Large intestine (tissue), 3 donors: Measurements from ENCODE around the gene DLG1. TPM values are rescaled to one million over a fixed set of nuclear protein-coding genes. Genes with fewer than 3 reads are reported as not detected.

Source experiments
- DNase-seq, 2 donors: peaks; one replicate each; pipeline versions ENCODE4 v3.0.0 to v3.0.0-alpha.2; 2013
- H3K27ac ChIP-seq: one replicate; pipeline ENCODE4 v1.5.1; 2013; ENCODE audit warnings: low read length
- H3K27me3 ChIP-seq: 2 replicates; pipeline ENCODE4 v1.6.1; 2013; ENCODE audit warnings: low read length; ENCODE audit not compliant: control insufficient read depth, insufficient read depth
- H3K36me3 ChIP-seq: 2 replicates; pipeline ENCODE4 v1.6.1; 2013; ENCODE audit warnings: low read length; ENCODE audit not compliant: control insufficient read depth, insufficient read depth
- H3K4me1 ChIP-seq: one replicate; pipeline ENCODE4 v1.6.1; 2013; ENCODE audit warnings: low read length; ENCODE audit not compliant: control insufficient read depth, insufficient read depth
- H3K4me3 ChIP-seq: one replicate; pipeline ENCODE4 v1.5.1; 2013; ENCODE audit warnings: low read length
- H3K9me3 ChIP-seq: one replicate; pipeline ENCODE4 v1.6.1; 2013; ENCODE audit warnings: mild to moderate bottlenecking, low read depth, low read length, moderate library complexity; ENCODE audit not compliant: control insufficient read depth
- WGBS: methylation state at CpG from one replicate; pipeline ENCODE4 v1.1.5; 2013; ENCODE audit warnings: low lambda C conversion rate; ENCODE audit not compliant: insufficient coverage; 5-methylcytosine and 5-hydroxymethylcytosine counted together
- polyA plus RNA-seq: library from polyadenylated mRNA; unstranded; fragments of 120-200 nt; gene quantifications from one replicate; pipeline ENCODE4 v1.2.1, GENCODE V29; 2013

The DLG1 gene
- polyA plus RNA-seq, 1 donor: 74.5 TPM

- peak overlapping the region; percentile 83 for H3K27ac ChIP-seq
- WGBS: no CpG with 5 or more reads among the region's 67 CpGs
- H3K36me3 ChIP-seq: peaks cover 34% of the 10 kb centered on the region
- peaks cover 35% of the 10 kb centered on the region for H3K4me1 ChIP-seq
- peak overlapping the region; percentile 95 for H3K4me3 ChIP-seq
- no peaks in the 10 kb centered on the region for H3K9me3 ChIP-seq
- H3K27me3 ChIP-seq: no peaks in the 10 kb centered on the region
- peak in 1 of 2 donors; percentile 57 for DNase-seq
Observed at GRCh38 chr3:197028728-197029510, 269.5 kb downstream of the DLG1 start.

- H3K4me1 ChIP-seq: peaks cover 37% of the 10 kb centered on the region
- H3K36me3 ChIP-seq: peaks cover 39% of the 10 kb centered on the region
- WGBS: 83% methylated on average over 1 of the region's 22 CpGs
- peaks cover 3% of the 10 kb centered on the region for H3K9me3 ChIP-seq
- H3K4me3 ChIP-seq: peak overlapping the region; percentile 95
- no peaks in the 10 kb centered on the region for H3K27me3 ChIP-seq
- H3K27ac ChIP-seq: peak overlapping the region; percentile 83
- DNase-seq: no peak
Observed at GRCh38 chr3:197027896-197028727, 270.3 kb downstream of the DLG1 start.

GRCh38 chr3:197027151-197027895, 271.1 kb downstream of the DLG1 start:
- DNase-seq: no peak
- Histone ChIP-seq H3K4me3 (peak overlapping the region; percentile 95), H3K27ac (peak overlapping the region; percentile 83), H3K9me3 (peaks cover 3% of the 10 kb centered on the region), H3K4me1 (peaks cover 44% of the 10 kb centered on the region), H3K27me3 (no peaks in the 10 kb centered on the region), H3K36me3 (peaks cover 47% of the 10 kb centered on the region)
- WGBS: no CpG with 5 or more reads among the region's 29 CpGs

- WGBS: no CpG with 5 or more reads among the region's 9 CpGs
Observed at GRCh38 chr3:197026481-197026866, 271.9 kb downstream of the DLG1 start.

GRCh38 chr3:197025736-197026480, 272.5 kb downstream of the DLG1 start:
- Histone ChIP-seq H3K9me3 (peaks cover 3% of the 10 kb centered on the region), H3K36me3 (peaks cover 49% of the 10 kb centered on the region), H3K27me3 (no peaks in the 10 kb centered on the region), H3K4me3 (no peak overlapping the region), H3K27ac (peak overlapping the region; percentile 6), H3K4me1 (peaks cover 35% of the 10 kb centered on the region)
- no CpG with 5 or more reads among the region's 21 CpGs for WGBS
- no peak for DNase-seq

More at GRCh38 chr3:197026481-197026866, 271.9 kb downstream of the DLG1 start:
- H3K9me3 ChIP-seq: peaks cover 3% of the 10 kb centered on the region
- H3K4me3 ChIP-seq: peak overlapping the region; percentile 95
- H3K27ac ChIP-seq: peak overlapping the region; percentile 6
- peaks cover 49% of the 10 kb centered on the region for H3K36me3 ChIP-seq
- no peaks in the 10 kb centered on the region for H3K27me3 ChIP-seq
- H3K4me1 ChIP-seq: peaks cover 39% of the 10 kb centered on the region
- no peak for DNase-seq

- peaks cover 29% of the 10 kb centered on the region for H3K4me1 ChIP-seq
- no peak overlapping the region for H3K4me3 ChIP-seq
- H3K9me3 ChIP-seq: peaks cover 3% of the 10 kb centered on the region
- no peak overlapping the region for H3K27ac ChIP-seq
- DNase-seq: no peak
- no peaks in the 10 kb centered on the region for H3K27me3 ChIP-seq
- WGBS: 100% methylated on average over 5 of the region's 28 CpGs
- H3K36me3 ChIP-seq: peaks cover 49% of the 10 kb centered on the region
Observed at GRCh38 chr3:197024881-197025735, 273.3 kb downstream of the DLG1 start.

GRCh38 chr3:197023998-197024651, 274.3 kb downstream of the DLG1 start:
- Histone ChIP-seq H3K4me1 (peaks cover 27% of the 10 kb centered on the region), H3K4me3 (no peak overlapping the region), H3K27me3 (no peaks in the 10 kb centered on the region), H3K36me3 (peaks cover 53% of the 10 kb centered on the region), H3K9me3 (peaks cover 3% of the 10 kb centered on the region), H3K27ac (no peak overlapping the region)
- WGBS: no CpG with 5 or more reads among the region's 36 CpGs
- DNase-seq: no peak

- no peak overlapping the region for H3K4me3 ChIP-seq
Observed at GRCh38 chr3:197023241-197023997, 275.0 kb downstream of the DLG1 start.

More at GRCh38 chr3:197023241-197023997, 275.0 kb downstream of the DLG1 start:
- no CpG with 5 or more reads among the region's 27 CpGs for WGBS
- Histone ChIP-seq H3K27me3 (no peaks in the 10 kb centered on the region), H3K36me3 (peaks cover 53% of the 10 kb centered on the region), H3K27ac (no peak overlapping the region), H3K4me1 (peaks cover 23% of the 10 kb centered on the region), H3K9me3 (peaks cover 3% of the 10 kb centered on the region)
- DNase-seq: no peak
